ENCODE data around the gene TPM1. TPM values are rescaled to one million over a fixed set of nuclear protein-coding genes. Genes with fewer than 3 reads are reported as not detected.

The TPM1 gene
- total and polyA plus RNA-seq, 2 donors (not counting 1 experiment from before 2014, with no cell fraction given) = 5.5 to 20.3 TPM

DNA sequence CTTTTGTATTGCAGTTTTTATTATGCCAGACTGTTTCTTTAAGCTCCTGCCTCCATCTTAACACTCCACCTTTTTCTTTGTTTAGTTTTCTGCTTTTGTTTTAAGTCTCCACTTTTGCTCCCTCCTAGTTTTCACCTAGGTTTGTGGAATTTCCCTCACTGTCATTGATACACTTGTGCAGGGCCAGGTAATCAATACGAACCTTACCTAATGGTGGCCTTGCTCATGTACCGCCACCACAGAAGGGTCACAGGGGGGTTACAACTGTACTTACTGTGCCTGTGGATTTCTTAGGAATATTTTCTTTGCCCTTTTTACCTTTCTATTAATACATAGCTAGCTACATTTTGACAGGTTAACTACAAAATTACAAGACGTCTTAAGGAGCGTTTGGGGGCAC lies 43.4 kb upstream of the TPM1 start:
- Histone ChIP-seq H3K79me2 (ENCODE audit: control insufficient read depth, insufficient read depth, low read length) (no peaks in the 10 kb centered on the region), H3K27ac (ENCODE audit: low read length in 2 of 2) (no peak overlapping the region), H3K9me3 (ENCODE audit: control extremely low read depth in 1 of 3, control insufficient read depth in 2 of 3, insufficient read depth in 1 of 3, low read length in 2 of 3) (no peaks in the 10 kb centered on the region), H3K4me3 (ENCODE audit: control extremely low read depth in 1 of 5, extremely low read depth in 1 of 5, insufficient read depth in 1 of 5, low read depth in 2 of 5, low read length in 4 of 5) (no peak overlapping the region), H3K4me1 (ENCODE audit: control insufficient read depth in 2 of 2, insufficient read depth in 2 of 2, low read length in 2 of 2) (no peaks in the 10 kb centered on the region), H3K9ac (ENCODE audit: low read length) (no peak overlapping the region), H3K36me3 (replicated peaks in 1 of 2; ENCODE audit: control extremely low read depth in 1 of 2, control insufficient read depth in 1 of 2, extremely low read depth in 1 of 2, insufficient read depth in 2 of 2, low read length in 1 of 2) (no peaks in the 10 kb centered on the region), H2AFZ (ENCODE audit: insufficient read depth, low read depth, low read length, poor library complexity, severe bottlenecking) (no peak overlapping the region), H4K20me1 (ENCODE audit: control insufficient read depth, insufficient read depth, low read length, poor library complexity, severe bottlenecking) (no peaks in the 10 kb centered on the region), H3K27me3 (replicated peaks in 1 of 4; ENCODE audit: control extremely low read depth in 1 of 4, control insufficient read depth in 3 of 4, insufficient read depth in 4 of 4, low read length in 3 of 4) (peaks cover 0 to 6% (median 0%) of the 10 kb centered on the region in 4 experiments), H3K4me2 (replicated peaks; ENCODE audit: low read depth, low read length, poor library complexity, severe bottlenecking) (no peak overlapping the region)
- no peak for TF ChIP-seq EZH2 (IDR thresholded peaks at IDR 0.05; ENCODE audit: borderline replicate concordance, insufficient read depth, low read depth, low read length, poor library complexity, severe bottlenecking)
- TF ChIP-seq, protein P1, sequence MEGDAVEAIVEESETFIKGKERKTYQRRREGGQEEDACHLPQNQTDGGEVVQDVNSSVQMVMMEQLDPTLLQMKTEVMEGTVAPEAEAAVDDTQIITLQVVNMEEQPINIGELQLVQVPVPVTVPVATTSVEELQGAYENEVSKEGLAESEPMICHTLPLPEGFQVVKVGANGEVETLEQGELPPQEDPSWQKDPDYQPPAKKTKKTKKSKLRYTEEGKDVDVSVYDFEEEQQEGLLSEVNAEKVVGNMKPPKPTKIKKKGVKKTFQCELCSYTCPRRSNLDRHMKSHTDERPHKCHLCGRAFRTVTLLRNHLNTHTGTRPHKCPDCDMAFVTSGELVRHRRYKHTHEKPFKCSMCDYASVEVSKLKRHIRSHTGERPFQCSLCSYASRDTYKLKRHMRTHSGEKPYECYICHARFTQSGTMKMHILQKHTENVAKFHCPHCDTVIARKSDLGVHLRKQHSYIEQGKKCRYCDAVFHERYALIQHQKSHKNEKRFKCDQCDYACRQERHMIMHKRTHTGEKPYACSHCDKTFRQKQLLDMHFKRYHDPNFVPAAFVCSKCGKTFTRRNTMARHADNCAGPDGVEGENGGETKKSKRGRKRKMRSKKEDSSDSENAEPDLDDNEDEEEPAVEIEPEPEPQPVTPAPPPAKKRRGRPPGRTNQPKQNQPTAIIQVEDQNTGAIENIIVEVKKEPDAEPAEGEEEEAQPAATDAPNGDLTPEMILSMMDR (IDR thresholded peaks at IDR 0.05) = no peak
- no peak for DNase-seq
- ChIA-PET POLR2A (no interaction called here), CTCF (no interaction called here)
- Mint-ChIP-seq H3K27ac (no peak overlapping the region), H3K4me3 (no peak overlapping the region), H3K27me3 (peaks cover 18% of the 10 kb centered on the region), H3K4me1 (no peaks in the 10 kb centered on the region), H3K9me3 (ENCODE audit: insufficient read depth) (no peaks in the 10 kb centered on the region)
- intact Hi-C loops (cut with micrococcal nuclease) = no loop called here
- 80% methylated on average over 1 of the region's 4 CpGs for WGBS (ENCODE audit: insufficient coverage)
- ATAC-seq (ENCODE audit: low read depth) = no peak

DNA sequence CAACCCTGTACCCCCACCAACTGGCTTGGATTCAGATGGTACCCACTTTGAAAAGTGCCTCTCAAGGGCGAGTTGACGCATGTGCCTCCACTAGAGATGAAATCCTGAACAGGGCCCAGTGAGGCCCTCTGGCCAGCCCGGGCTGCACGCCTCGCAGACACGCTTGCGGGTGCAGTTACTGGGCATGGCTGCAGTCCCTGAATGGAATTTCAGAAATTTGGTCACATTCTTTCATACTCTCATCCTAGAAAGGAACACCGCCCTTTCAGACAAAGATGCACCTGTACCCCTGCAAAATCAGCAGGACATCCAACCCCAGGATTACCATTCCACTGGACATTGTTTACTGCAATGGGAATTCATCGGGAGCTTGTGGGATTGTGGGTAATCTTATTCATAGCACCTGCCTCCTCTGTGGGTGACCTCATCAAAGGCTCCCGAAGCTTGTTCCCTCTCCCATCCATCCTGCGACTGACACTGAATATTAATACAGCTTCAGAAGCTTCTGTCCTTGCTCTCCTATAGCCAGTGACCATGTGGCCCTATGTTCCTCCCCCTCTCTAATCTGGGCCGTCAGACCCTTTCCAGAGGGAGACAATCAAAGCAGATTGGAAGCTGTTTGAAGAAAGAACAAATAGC lies 42.5 kb upstream of the TPM1 start:
- ChIA-PET CTCF (no interaction called here), POLR2A (no interaction called here)
- Mint-ChIP-seq H3K27ac (no peak overlapping the region), H3K9me3 (ENCODE audit: insufficient read depth) (no peaks in the 10 kb centered on the region), H3K4me1 (no peaks in the 10 kb centered on the region), H3K27me3 (peaks cover 18% of the 10 kb centered on the region), H3K4me3 (no peak overlapping the region)
- H3K4me3 ChIP-seq (ENCODE audit: control extremely low read depth in 1 of 5, extremely low read depth in 1 of 5, insufficient read depth in 1 of 5, low read depth in 2 of 5, low read length in 4 of 5) = no peak overlapping the region
- DNase-seq (no peak), ATAC-seq (ENCODE audit: low read depth) (no peak)
- H3K9me3 ChIP-seq (ENCODE audit: control extremely low read depth in 1 of 3, control insufficient read depth in 2 of 3, insufficient read depth in 1 of 3, low read length in 2 of 3) = no peaks in the 10 kb centered on the region
- H2AFZ ChIP-seq (ENCODE audit: insufficient read depth, low read depth, low read length, poor library complexity, severe bottlenecking) = no peak overlapping the region
- H3K9ac ChIP-seq (ENCODE audit: low read length) = no peak overlapping the region
- H3K36me3 ChIP-seq (replicated peaks in 1 of 2; ENCODE audit: control extremely low read depth in 1 of 2, control insufficient read depth in 1 of 2, extremely low read depth in 1 of 2, insufficient read depth in 2 of 2, low read length in 1 of 2) = no peaks in the 10 kb centered on the region
- no peak overlapping the region for H3K27ac ChIP-seq (ENCODE audit: low read length in 2 of 2)
- peaks cover 0 to 6% (median 0%) of the 10 kb centered on the region in 4 experiments for H3K27me3 ChIP-seq (replicated peaks in 1 of 4; ENCODE audit: control extremely low read depth in 1 of 4, control insufficient read depth in 3 of 4, insufficient read depth in 4 of 4, low read length in 3 of 4)
- H4K20me1 ChIP-seq (ENCODE audit: control insufficient read depth, insufficient read depth, low read length, poor library complexity, severe bottlenecking) = no peaks in the 10 kb centered on the region
- WGBS (ENCODE audit: insufficient coverage) = 98% methylated on average over 6 of the region's 12 CpGs
- no peaks in the 10 kb centered on the region for H3K4me1 ChIP-seq (ENCODE audit: control insufficient read depth in 2 of 2, insufficient read depth in 2 of 2, low read length in 2 of 2)
- TF ChIP-seq, protein P1 (IDR thresholded peaks at IDR 0.05) = no peak
- TF ChIP-seq EZH2 (IDR thresholded peaks at IDR 0.05; ENCODE audit: borderline replicate concordance, insufficient read depth, low read depth, low read length, poor library complexity, severe bottlenecking) = no peak
- H3K79me2 ChIP-seq (ENCODE audit: control insufficient read depth, insufficient read depth, low read length) = no peaks in the 10 kb centered on the region
- intact Hi-C loops (cut with micrococcal nuclease) = no loop called here
- no peak overlapping the region for H3K4me2 ChIP-seq (replicated peaks; ENCODE audit: low read depth, low read length, poor library complexity, severe bottlenecking)

All from B cell (primary cell).